PC-9 (cell line): ENCODE results near the gene ALG5. TPM values are rescaled to one million over a fixed set of nuclear protein-coding genes. Genes with fewer than 3 reads are reported as not detected.

Experiments used
- Bru-seq: library from RNA; stranded (reverse); fragments of 400-500 nt; gene quantifications from one replicate; lab custom pipeline; 2021; lab: Mats Ljungman, UMichigan
- BruChase-seq, 2 experiments: library from RNA; stranded (reverse); fragments of 400-500 nt; gene quantifications; one replicate each; lab custom pipeline; 2021; lab: Mats Ljungman, UMichigan
- BruUV-seq: library from RNA; stranded (reverse); fragments of 400-500 nt; replicated peaks from 2 replicates; lab custom pipeline; 2021; lab: Mats Ljungman, UMichigan
- CTCF ChIA-PET: fragments of 300-600 bp; sonication (Branson Sonifier 250); formaldehyde crosslinking; loops from one replicate; lab custom pipeline; 2022; ENCODE audit warnings: antibody characterized with exemption; lab: Charles Lee
- POLR2A ChIA-PET: fragments of 300-600 bp; sonication (Branson Sonifier 250); formaldehyde crosslinking; loops from one replicate; lab custom pipeline; 2022; ENCODE audit warnings: antibody characterized with exemption; ENCODE audit not compliant: unreplicated experiment; lab: Charles Lee
- DNase-seq, 2 experiments: peaks; one replicate each; pipeline versions ENCODE4 v3.0.0 to v3.0.0-alpha.2; 2015 to 2022; ENCODE audit warnings: mixed read lengths in 1 of 2
- H2AFZ ChIP-seq: fragments of 200-600 bp; sonication (generic); 2 replicates; pipeline ENCODE4 v1.8.1; 2017; ENCODE audit warnings: antibody characterized with exemption
- H3F3A ChIP-seq: fragments of 200-600 bp; sonication (generic); 2 replicates; pipeline ENCODE4 v1.8.1; 2017; ENCODE audit warnings: antibody characterized with exemption, mild to moderate bottlenecking, low read depth; ENCODE audit not compliant: insufficient read depth
- H3K27ac ChIP-seq: fragments of 200-600 bp; sonication (generic); 2 replicates; pipeline ENCODE4 v1.6.1; 2016; ENCODE audit warnings: mixed run types
- H3K27me3 ChIP-seq: fragments of 200-600 bp; sonication (generic); 2 replicates; pipeline ENCODE4 v1.6.1; 2016; ENCODE audit warnings: low read depth, mixed run types; ENCODE audit not compliant: insufficient read depth
- H3K36me3 ChIP-seq: fragments of 200-600 bp; sonication (generic); 2 replicates; pipeline ENCODE4 v1.6.1; 2016; ENCODE audit warnings: low read depth, mixed run types
- H3K4me1 ChIP-seq: fragments of 200-600 bp; sonication (generic); replicated peaks from 2 replicates; pipeline ENCODE4 v1.6.1; 2016; ENCODE audit warnings: mixed run types; ENCODE audit not compliant: insufficient read depth
- H3K4me2 ChIP-seq: fragments of 200-600 bp; sonication (generic); 2 replicates; pipeline ENCODE4 v1.6.1; 2017; ENCODE audit warnings: mixed run types
- H3K4me3 ChIP-seq: fragments of 200-600 bp; sonication (generic); 2 replicates; pipeline ENCODE4 v1.6.1; 2016; ENCODE audit warnings: mixed run types
- H3K79me2 ChIP-seq: fragments of 200-600 bp; sonication (generic); 2 replicates; pipeline ENCODE4 v1.6.1; 2017; ENCODE audit warnings: low read depth, mixed run types
- H3K9me2 ChIP-seq: fragments of 200-600 bp; sonication (generic); 2 replicates; pipeline ENCODE4 v1.8.1; 2017; ENCODE audit warnings: mild to moderate bottlenecking; ENCODE audit not compliant: insufficient read depth
- H3K9me3 ChIP-seq: fragments of 200-600 bp; sonication (generic); 2 replicates; pipeline ENCODE4 v1.8.1; 2016; ENCODE audit warnings: low read depth; ENCODE audit not compliant: insufficient read depth
- H4K20me1 ChIP-seq: fragments of 200-600 bp; sonication (generic); 2 replicates; pipeline ENCODE4 v1.8.1; 2017; ENCODE audit not compliant: insufficient read depth
- CTCF ChIP-seq: fragments of 200-600 bp; sonication (generic); conservative IDR thresholded peaks from 2 replicates; pipeline ENCODE4 v1.6.1; 2017; ENCODE audit warnings: mixed run types, antibody characterized with exemption, mild to moderate bottlenecking, moderate library complexity
- EZH2 ChIP-seq: fragments of 200-600 bp; sonication (generic); IDR thresholded peaks from 2 replicates; pipeline ENCODE4 v1.8.0; 2017; ENCODE audit warnings: antibody characterized with exemption, low read depth
- intact Hi-C: fragments of 100-400 bp; cut with micrococcal nuclease; formaldehyde crosslinking; loops from one replicate; pipeline ENCODE4 v1.10.0; 2022; ENCODE audit not compliant: unreplicated experiment
- long read RNA-seq: library from polyadenylated mRNA; stranded (forward); transcript quantifications from one replicate; pipeline ENCODE4 v2.0.0, GENCODE V29; 2022
- total RNA-seq: library from RNA; stranded (reverse); gene quantifications from 2 replicates; pipeline ENCODE4 v1.2.3, GENCODE V29; 2021

The ALG5 gene, protein sequence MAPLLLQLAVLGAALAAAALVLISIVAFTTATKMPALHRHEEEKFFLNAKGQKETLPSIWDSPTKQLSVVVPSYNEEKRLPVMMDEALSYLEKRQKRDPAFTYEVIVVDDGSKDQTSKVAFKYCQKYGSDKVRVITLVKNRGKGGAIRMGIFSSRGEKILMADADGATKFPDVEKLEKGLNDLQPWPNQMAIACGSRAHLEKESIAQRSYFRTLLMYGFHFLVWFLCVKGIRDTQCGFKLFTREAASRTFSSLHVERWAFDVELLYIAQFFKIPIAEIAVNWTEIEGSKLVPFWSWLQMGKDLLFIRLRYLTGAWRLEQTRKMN
- total RNA-seq, result 17.7 and 18.8 TPM in 2 replicates
- percentile 79 among the genes with signal in this experiment for Bru-seq, nascent RNA
- BruChase-seq, experiment 1, labeled RNA remaining after a 2-hour chase, result percentile 64 among the genes with signal in this experiment
- percentile 58 among the genes with signal in this experiment for BruChase-seq, experiment 2, labeled RNA remaining after a 6-hour chase
- long read RNA-seq, transcript ALG5-201 (10 exons, 1,154 nt), result major isoform, 52 of 59 reads
- long read RNA-seq, partial matches to known transcripts, result 0 of 59 reads
- long read RNA-seq, other reads (novel, unspliced or antisense), result 7 of 59 reads

- DNase-seq, result peak; percentile 69 to 86
Observed at GRCh38 chr13:36999054-36999714, at the start of gene ALG5. Gene ALG5, minus strand, starts transcription at chr13:36999340. Its CDS starts 40 bp downstream, at chr13:36999300.

GRCh38 chr13:37047846-37048245 is 48.7 kb upstream of the ALG5 start:
- no peaks in the 10 kb centered on the region for H3K9me2 ChIP-seq
- TF ChIP-seq CTCF (no peak), EZH2 (no peak)
- H4K20me1 ChIP-seq, result peaks cover 28% of the 10 kb centered on the region
- H3K4me2 ChIP-seq, result no peak overlapping the region
- H3K27ac ChIP-seq, result no peak overlapping the region
- ChIA-PET CTCF (no interaction called here), POLR2A (interaction anchor here (0.7 kb wide), 1 partner anchor 26 kb away, joined by 4 read pairs; no protein-coding TSS in a partner anchor)
- 0 out of 2 replicates have a peak, but pooled peaks cover under 1% of the 10 kb centered on the region for H3F3A ChIP-seq
- no TSS peak for BruUV-seq
- no peaks in the 10 kb centered on the region for H3K27me3 ChIP-seq
- H3K79me2 ChIP-seq, result peaks cover 28% of the 10 kb centered on the region
- peaks cover 29% of the 10 kb centered on the region; the same call in 1 of the 2 replicates for H3K36me3 ChIP-seq
- intact Hi-C loops, result loop anchor here (5.0 kb wide), 1 partner anchor 41 kb away; no protein-coding TSS in a partner anchor
- no peaks in the 10 kb centered on the region for H3K4me1 ChIP-seq
- no peak for DNase-seq
- no peaks in the 10 kb centered on the region; the same call in 1 of the 2 replicates for H3K9me3 ChIP-seq
- no peak overlapping the region for H2AFZ ChIP-seq
- H3K4me3 ChIP-seq, result no peak overlapping the region

More at GRCh38 chr13:36999054-36999714, at the start of gene ALG5:
- peaks cover 10% of the 10 kb centered on the region for H3K36me3 ChIP-seq
- H3K9me3 ChIP-seq, result no peaks in the 10 kb centered on the region; the same call in 1 of the 2 replicates
- peaks cover 63% of the 10 kb centered on the region for H3K79me2 ChIP-seq
- peak within 1 kb of the TSS; percentile 85 for H3K4me2 ChIP-seq
- H3F3A ChIP-seq, result peaks cover 5% of the 10 kb centered on the region
- H4K20me1 ChIP-seq, result peaks cover 4% of the 10 kb centered on the region; the same call in 1 of the 2 replicates
- ChIA-PET POLR2A (no interaction called here), CTCF (no interaction called here)
- peak within 1 kb of the TSS; percentile 94 for H2AFZ ChIP-seq
- intact Hi-C loops, result loop anchor here (5.0 kb wide), 1 partner anchor 603 kb away; no protein-coding TSS in a partner anchor
- no TSS peak for BruUV-seq
- TF ChIP-seq CTCF (peak; percentile 85), EZH2 (no peak)
- H3K4me1 ChIP-seq, result peaks cover 6% of the 10 kb centered on the region; the same call in 1 of the 2 replicates
- H3K4me3 ChIP-seq, result peak within 1 kb of the TSS; percentile 98
- H3K9me2 ChIP-seq, result no peaks in the 10 kb centered on the region
- peak within 1 kb of the TSS; percentile 93 for H3K27ac ChIP-seq
- H3K27me3 ChIP-seq, result no peaks in the 10 kb centered on the region

DNA sequence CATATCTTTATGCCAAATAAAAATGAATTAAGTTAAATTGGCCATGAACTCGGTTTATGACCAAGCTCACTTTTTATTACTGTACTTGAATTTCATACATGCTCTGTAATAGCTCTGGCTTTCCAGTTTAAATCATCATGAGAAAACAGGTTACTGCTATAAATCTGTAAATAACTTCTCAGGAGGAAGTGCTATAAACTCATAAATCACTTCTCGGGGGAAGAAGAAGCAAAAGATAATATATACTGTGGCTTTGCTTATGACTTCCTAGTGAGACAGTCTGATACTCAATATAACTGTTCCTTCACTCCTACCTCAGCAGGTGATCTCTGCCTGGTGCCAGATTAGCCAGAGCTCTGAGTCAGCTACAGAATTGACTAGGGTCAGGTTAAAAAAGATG is 47.9 kb upstream of the ALG5 start:
- no TSS peak for BruUV-seq
- H3K36me3 ChIP-seq, result peaks cover 29% of the 10 kb centered on the region
- intact Hi-C loops, result loop anchor here (5.0 kb wide), 1 partner anchor 40 kb away; no protein-coding TSS in a partner anchor
- no peak overlapping the region for H3K4me3 ChIP-seq
- no peaks in the 10 kb centered on the region for H3K9me2 ChIP-seq
- H3K27me3 ChIP-seq, result no peaks in the 10 kb centered on the region
- H2AFZ ChIP-seq, result no peak overlapping the region
- TF ChIP-seq CTCF (no peak), EZH2 (no peak)
- H3F3A ChIP-seq, result 0 out of 2 replicates have a peak, but pooled peaks cover 4% of the 10 kb centered on the region
- POLR2A ChIA-PET, result no interaction called here
- peaks cover 20% of the 10 kb centered on the region for H3K79me2 ChIP-seq
- no peak for DNase-seq
- no peak overlapping the region for H3K27ac ChIP-seq
- no peaks in the 10 kb centered on the region; the same call in 1 of the 2 replicates for H3K9me3 ChIP-seq
- H3K4me1 ChIP-seq, result no peaks in the 10 kb centered on the region
- CTCF ChIA-PET, result no interaction called here
- peaks cover 21% of the 10 kb centered on the region for H4K20me1 ChIP-seq
- no peak overlapping the region for H3K4me2 ChIP-seq
